HL-60 (cell line): Measurements from ENCODE around the gene B3GNT9.
"Not testable (repeated sequence)": the region's sequence is repeated elsewhere in the genome, so short reads cannot be mapped to it uniquely, and the experiment has no call there.

Experiments used
- DNase-seq, 2 experiments: peaks; one replicate each; pipeline ENCODE4 v3.0.0-alpha.2; 2010 to 2020; ENCODE audit warnings: low read depth in 1 of 2, low spot score in 1 of 2
- H3K27ac ChIP-seq: fragments of 250-450 bp; sonication (Bioruptor Pico); replicated peaks from 2 replicates; pipeline ENCODE4 v1.5.1; 2020; ENCODE audit warnings: mild to moderate bottlenecking, moderate library complexity
- H3K27me3 ChIP-seq: fragments of 250-450 bp; sonication (Bioruptor Pico); 2 replicates; pipeline ENCODE4 v1.5.1; 2021; ENCODE audit warnings: mild to moderate bottlenecking, moderate library complexity; ENCODE audit not compliant: insufficient read depth, poor library complexity, severe bottlenecking
- H3K4me3 ChIP-seq: replicated peaks from 2 replicates; pipeline ENCODE4 v1.5.1; 2011; ENCODE audit warnings: mild to moderate bottlenecking, control low read depth, low read length; ENCODE audit not compliant: insufficient read depth
- CTCF ChIP-seq: IDR thresholded peaks from one replicate; pipeline ENCODE4 v1.5.1; 2011; ENCODE audit warnings: low read length, control low read depth, inconsistent platforms; ENCODE audit not compliant: insufficient read depth
- GABPA ChIP-seq: IDR thresholded peaks from 2 replicates; pipeline ENCODE4 v1.6.1; 2012; ENCODE audit warnings: low read depth
- POLR2AphosphoS5 ChIP-seq: IDR thresholded peaks from 2 replicates; pipeline ENCODE4 v1.6.1; 2012; ENCODE audit warnings: low read depth
- REST ChIP-seq: IDR thresholded peaks from 2 replicates; pipeline ENCODE4 v1.6.1; 2012; ENCODE audit warnings: low read depth; ENCODE audit not compliant: insufficient replicate concordance
- SPI1 ChIP-seq: IDR thresholded peaks from 2 replicates; pipeline ENCODE4 v1.6.1; 2012; ENCODE audit warnings: low read depth, mild to moderate bottlenecking, borderline replicate concordance

The B3GNT9 gene

GRCh38 chr16:67128887-67129286 is 21.9 kb downstream of the B3GNT9 start:
- DNase-seq = no peak
- no peaks in the 10 kb centered on the region for H3K27me3 ChIP-seq
- no peak for TF ChIP-seq POLR2AphosphoS5
- TF ChIP-seq GABPA = no peak
- no peak for TF ChIP-seq CTCF
- TF ChIP-seq REST = no peak
- no peak for TF ChIP-seq SPI1

GRCh38 chr16:67128417-67128816 is 22.4 kb downstream of the B3GNT9 start:
- no peak for DNase-seq

More at GRCh38 chr16:67128887-67129286, 21.9 kb downstream of the B3GNT9 start:
- H3K27ac ChIP-seq = no peak overlapping the region
- H3K4me3 ChIP-seq = no peak overlapping the region

GRCh38 chr16:67122799-67123198 is 28.0 kb downstream of the B3GNT9 start:
- not testable (repeated sequence) for DNase-seq, H3K27me3 ChIP-seq, H3K4me3 ChIP-seq, H3K27ac ChIP-seq

More at GRCh38 chr16:67128417-67128816, 22.4 kb downstream of the B3GNT9 start:
- H3K27me3 ChIP-seq = no peaks in the 10 kb centered on the region
- no peak for TF ChIP-seq POLR2AphosphoS5
- TF ChIP-seq SPI1 = no peak
- TF ChIP-seq GABPA = no peak
- TF ChIP-seq REST = no peak
- TF ChIP-seq CTCF = no peak
- no peak overlapping the region for H3K27ac ChIP-seq
- H3K4me3 ChIP-seq = no peak overlapping the region

GRCh38 chr16:67120025-67120424 is 30.8 kb downstream of the B3GNT9 start:
- no peak overlapping the region for H3K27ac ChIP-seq
- no peak for DNase-seq

More at GRCh38 chr16:67120025-67120424, 30.8 kb downstream of the B3GNT9 start:
- TF ChIP-seq GABPA = no peak
- TF ChIP-seq CTCF = no peak
- no peak for TF ChIP-seq REST
- no peak for TF ChIP-seq POLR2AphosphoS5
- no peak for TF ChIP-seq SPI1
- Histone ChIP-seq H3K4me3 (no peak overlapping the region), H3K27me3 (no peaks in the 10 kb centered on the region)
